ENCODE measurements around the gene GNAQ. TPM values are rescaled to one million over a fixed set of nuclear protein-coding genes. Genes with fewer than 3 reads are reported as not detected.

The GNAQ gene
- polyA plus RNA-seq, 1 donor (not counting 4 experiments of a cell fraction or from before 2014, with no cell fraction given) = 64.3 TPM

DNA sequence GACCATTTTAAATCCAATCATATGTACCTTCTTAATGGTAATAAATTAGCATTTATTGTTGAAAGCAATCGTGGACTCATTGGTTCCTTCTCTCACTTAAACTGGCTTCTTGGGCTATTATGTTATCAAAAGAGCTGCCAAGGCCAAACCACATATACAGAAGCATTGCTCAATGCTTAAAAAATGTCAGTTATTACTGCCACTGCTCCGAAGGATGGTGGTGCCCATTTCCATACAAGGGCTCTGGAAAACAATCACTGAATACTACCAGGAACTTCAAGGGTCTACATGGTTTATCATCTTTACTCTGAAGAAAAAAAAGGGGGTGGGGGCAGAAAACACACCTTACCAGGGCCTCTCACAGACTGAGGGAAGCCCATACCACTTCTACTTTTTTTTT lies 104.3 kb downstream of the GNAQ start:
- dilution Hi-C loops (cut with MboI; ENCODE audit: extremely low pct_ligation_motif_present, low sequenced_read_pairs) = no loop called here
- Histone ChIP-seq H4K20me1 (ENCODE audit: control insufficient read depth, extremely low read depth, insufficient read depth, low read length) (no peaks in the 10 kb centered on the region), H3K9me3 (ENCODE audit: control insufficient read depth, low read depth, low read length) (no peaks in the 10 kb centered on the region), H3K36me3 (ENCODE audit: control insufficient read depth in 2 of 2, extremely low read depth in 1 of 2, insufficient read depth in 2 of 2, low read length in 2 of 2) (no peaks in the 10 kb centered on the region), H3K27me3 (ENCODE audit: control insufficient read depth, extremely low read depth, insufficient read depth, low read length) (no peaks in the 10 kb centered on the region), H3K4me3 (ENCODE audit: control insufficient read depth in 2 of 3, extremely low read depth in 1 of 3, insufficient read depth in 2 of 3, low read depth in 1 of 3, low read length in 3 of 3) (no peak overlapping the region), H3K4me2 (ENCODE audit: control insufficient read depth, extremely low read depth, insufficient read depth, low read depth, low read length) (no peak overlapping the region), H3K27ac (ENCODE audit: control insufficient read depth, insufficient read depth, low read length) (no peak overlapping the region), H3K9ac (ENCODE audit: control insufficient read depth, extremely low read depth, insufficient read depth, low read length) (no peak overlapping the region), H2AFZ (ENCODE audit: control insufficient read depth, low read length) (no peak overlapping the region), H3K9me1 (ENCODE audit: control insufficient read depth, extremely low read depth, insufficient read depth, low read length) (peaks cover 3% of the 10 kb centered on the region), H3K4me1 (ENCODE audit: control insufficient read depth, extremely low read depth, insufficient read depth, low read length) (peaks cover 45% of the 10 kb centered on the region), H3K79me2 (ENCODE audit: control insufficient read depth, insufficient read depth, low read length) (peaks cover 39% of the 10 kb centered on the region)
- FAIRE-seq = peak; percentile 44
- no peak for DNase-seq (ENCODE audit: low read depth, low spot score)
- TF ChIP-seq, protein P1, sequence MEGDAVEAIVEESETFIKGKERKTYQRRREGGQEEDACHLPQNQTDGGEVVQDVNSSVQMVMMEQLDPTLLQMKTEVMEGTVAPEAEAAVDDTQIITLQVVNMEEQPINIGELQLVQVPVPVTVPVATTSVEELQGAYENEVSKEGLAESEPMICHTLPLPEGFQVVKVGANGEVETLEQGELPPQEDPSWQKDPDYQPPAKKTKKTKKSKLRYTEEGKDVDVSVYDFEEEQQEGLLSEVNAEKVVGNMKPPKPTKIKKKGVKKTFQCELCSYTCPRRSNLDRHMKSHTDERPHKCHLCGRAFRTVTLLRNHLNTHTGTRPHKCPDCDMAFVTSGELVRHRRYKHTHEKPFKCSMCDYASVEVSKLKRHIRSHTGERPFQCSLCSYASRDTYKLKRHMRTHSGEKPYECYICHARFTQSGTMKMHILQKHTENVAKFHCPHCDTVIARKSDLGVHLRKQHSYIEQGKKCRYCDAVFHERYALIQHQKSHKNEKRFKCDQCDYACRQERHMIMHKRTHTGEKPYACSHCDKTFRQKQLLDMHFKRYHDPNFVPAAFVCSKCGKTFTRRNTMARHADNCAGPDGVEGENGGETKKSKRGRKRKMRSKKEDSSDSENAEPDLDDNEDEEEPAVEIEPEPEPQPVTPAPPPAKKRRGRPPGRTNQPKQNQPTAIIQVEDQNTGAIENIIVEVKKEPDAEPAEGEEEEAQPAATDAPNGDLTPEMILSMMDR (optimal IDR thresholded peaks at IDR 0.05 in 1 of 3, IDR thresholded peaks at IDR 0.05 in 1 of 3, conservative IDR thresholded peaks at IDR 0.05 in 1 of 3; ENCODE audit: extremely low read depth in 1 of 3, insufficient read depth in 2 of 3, low read length in 3 of 3) = no peak
- no peak for TF ChIP-seq EZH2 (IDR thresholded peaks at IDR 0.05; ENCODE audit: low read length)

DNA sequence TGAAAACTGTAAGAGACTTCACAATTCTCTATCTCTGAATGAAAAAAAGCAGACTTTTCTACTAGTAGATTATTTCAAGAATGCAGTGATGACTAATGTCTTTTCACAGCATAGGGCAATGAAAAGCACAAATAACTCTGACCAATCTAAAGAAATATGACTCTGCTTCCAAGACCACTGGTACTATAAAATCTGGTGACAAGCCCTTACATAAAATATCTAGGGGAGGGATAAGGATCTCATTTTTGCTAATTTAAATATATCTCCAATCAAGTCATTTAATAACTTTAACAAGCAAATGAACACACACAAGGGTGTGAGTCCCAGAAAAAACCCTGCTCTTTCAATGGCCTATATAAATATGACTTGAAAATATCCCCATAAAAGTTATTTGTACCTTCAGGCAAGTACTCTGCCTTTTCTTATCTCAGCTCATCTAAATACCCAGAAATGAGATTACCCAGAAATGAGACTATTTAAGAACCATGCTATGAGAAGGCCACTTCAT lies 105.2 kb downstream of the GNAQ start:
- H3K4me3 ChIP-seq (ENCODE audit: control insufficient read depth in 2 of 3, extremely low read depth in 1 of 3, insufficient read depth in 2 of 3, low read depth in 1 of 3, low read length in 3 of 3) = no peak overlapping the region
- dilution Hi-C loops (cut with MboI; ENCODE audit: extremely low pct_ligation_motif_present, low sequenced_read_pairs) = no loop called here
- H2AFZ ChIP-seq (ENCODE audit: control insufficient read depth, low read length) = no peak overlapping the region
- H3K9me1 ChIP-seq (ENCODE audit: control insufficient read depth, extremely low read depth, insufficient read depth, low read length) = peaks cover 3% of the 10 kb centered on the region
- H3K27ac ChIP-seq (ENCODE audit: control insufficient read depth, insufficient read depth, low read length) = no peak overlapping the region
- no peaks in the 10 kb centered on the region for H3K27me3 ChIP-seq (ENCODE audit: control insufficient read depth, extremely low read depth, insufficient read depth, low read length)
- H3K36me3 ChIP-seq (ENCODE audit: control insufficient read depth in 2 of 2, extremely low read depth in 1 of 2, insufficient read depth in 2 of 2, low read length in 2 of 2) = no peaks in the 10 kb centered on the region
- no peaks in the 10 kb centered on the region for H3K9me3 ChIP-seq (ENCODE audit: control insufficient read depth, low read depth, low read length)
- peak overlapping the region; percentile 11 for H3K4me2 ChIP-seq (ENCODE audit: control insufficient read depth, extremely low read depth, insufficient read depth, low read depth, low read length)
- TF ChIP-seq, protein P1 (optimal IDR thresholded peaks at IDR 0.05 in 1 of 3, IDR thresholded peaks at IDR 0.05 in 1 of 3, conservative IDR thresholded peaks at IDR 0.05 in 1 of 3; ENCODE audit: extremely low read depth in 1 of 3, insufficient read depth in 2 of 3, low read length in 3 of 3) = no peak
- TF ChIP-seq EZH2 (IDR thresholded peaks at IDR 0.05; ENCODE audit: low read length) = no peak
- DNase-seq (ENCODE audit: low read depth, low spot score) = no peak
- H4K20me1 ChIP-seq (ENCODE audit: control insufficient read depth, extremely low read depth, insufficient read depth, low read length) = no peaks in the 10 kb centered on the region
- peak; percentile 32 for FAIRE-seq
- no peak overlapping the region for H3K9ac ChIP-seq (ENCODE audit: control insufficient read depth, extremely low read depth, insufficient read depth, low read length)
- peaks cover 48% of the 10 kb centered on the region for H3K4me1 ChIP-seq (ENCODE audit: control insufficient read depth, extremely low read depth, insufficient read depth, low read length)
- H3K79me2 ChIP-seq (ENCODE audit: control insufficient read depth, insufficient read depth, low read length) = peaks cover 38% of the 10 kb centered on the region

All from keratinocyte (primary cell).